Activated CD8-positive, alpha-beta memory T cell treated with anti-CD3 and anti-CD28 coated beads for 1 hour (primary cell): Measurements from ENCODE around the gene DCC.

ENCODE experiments used
- DNase-seq, 2 donors: peaks; one replicate each; pipeline ENCODE4 v3.0.0-alpha.2; 2020; ENCODE audit warnings: low read depth in 1 of 2; ENCODE audit errors: extremely low read depth in 1 of 2

The DCC gene

GRCh38 chr18:53147472-53147871, 807.5 kb downstream of the DCC start:
- DNase-seq = no peak

DNA sequence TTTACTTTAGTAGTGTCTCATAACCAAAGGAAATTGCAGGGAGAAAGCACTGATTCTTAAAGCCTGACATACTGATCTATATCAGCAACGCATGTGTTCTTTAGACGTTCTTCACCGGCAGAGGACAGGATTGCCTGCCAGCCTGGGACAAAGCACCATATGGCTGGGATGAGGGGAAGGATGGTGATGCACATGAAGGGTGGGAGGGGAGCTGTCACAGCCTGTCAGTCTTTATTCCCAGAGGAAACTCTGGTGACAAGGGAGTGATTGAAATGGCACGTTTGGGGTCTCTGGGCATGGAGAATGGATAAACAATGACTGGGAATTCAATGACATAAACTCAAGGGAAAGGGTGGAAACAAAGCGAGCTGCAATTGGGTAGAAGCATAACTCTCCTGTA, 808.1 kb downstream of the DCC start:
- no peak for DNase-seq

DNA sequence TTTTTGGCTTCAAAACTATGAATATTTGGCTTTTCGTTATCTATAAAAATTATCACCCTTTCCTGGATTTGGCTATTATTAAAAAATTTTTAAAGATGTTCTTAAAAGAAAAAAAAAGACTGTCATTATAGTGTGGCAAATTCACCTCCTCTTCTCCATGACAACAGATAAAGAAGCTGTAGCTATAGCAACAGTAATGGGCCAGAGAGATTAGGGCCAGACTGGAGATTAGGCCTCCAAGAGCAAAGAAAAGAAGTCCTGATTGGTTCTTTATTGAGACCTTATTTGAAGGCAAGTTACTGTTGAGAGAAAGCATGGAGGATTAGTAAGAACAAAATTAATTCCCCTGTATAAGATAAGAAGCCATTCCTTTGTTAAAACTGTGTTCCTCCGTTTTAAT, 812.5 kb downstream of the DCC start:
- DNase-seq = no peak

DNA sequence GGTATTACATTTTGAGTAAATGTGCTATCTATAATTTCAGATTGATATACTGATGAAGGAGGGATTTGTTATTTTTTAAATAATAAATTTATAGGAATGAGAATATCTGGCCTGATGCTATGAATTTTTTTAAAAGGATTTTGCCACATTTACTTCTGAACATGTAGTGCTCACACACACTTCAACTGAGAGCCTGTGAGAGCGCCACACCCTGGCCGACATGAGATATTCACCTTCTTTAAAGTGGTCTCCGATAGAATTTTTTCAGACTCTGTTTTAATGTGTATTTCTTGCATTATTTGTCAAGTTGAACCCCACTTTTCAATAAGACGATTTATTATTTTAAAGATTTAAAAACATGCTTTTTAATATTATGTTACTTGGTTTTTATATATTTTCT, 813.3 kb downstream of the DCC start:
- no peak for DNase-seq

GRCh38 chr18:53153800-53154199, 813.8 kb downstream of the DCC start:
- no peak for DNase-seq

- DNase-seq = no peak
These were observed 825.8 kb downstream of the DCC start for GRCh38 chr18:53165770-53166169.

GRCh38 chr18:53169346-53169745, 829.3 kb downstream of the DCC start:
- DNase-seq = no peak

- DNase-seq = no peak
These were observed 851.6 kb downstream of the DCC start for GRCh38 chr18:53191634-53192033.

DNA sequence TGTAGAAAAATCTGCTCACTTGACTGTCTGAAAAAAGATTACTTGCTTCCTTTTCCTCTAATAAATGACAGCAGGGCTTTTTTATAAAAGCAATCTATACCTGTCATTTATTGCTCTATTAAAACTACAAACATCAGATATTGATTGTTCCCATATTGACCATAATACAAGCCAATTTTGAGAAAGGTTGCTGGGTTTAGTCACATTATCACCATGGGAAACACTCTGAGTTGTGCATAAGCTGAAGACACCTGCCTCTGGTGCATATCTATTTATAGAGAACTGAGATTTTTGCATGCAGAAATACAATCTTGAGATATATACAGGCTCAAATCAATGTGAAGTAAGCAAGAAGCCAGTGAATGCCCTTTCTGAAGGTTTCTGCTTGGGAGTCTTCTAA, 853.9 kb downstream of the DCC start:
- no peak for DNase-seq

DNA sequence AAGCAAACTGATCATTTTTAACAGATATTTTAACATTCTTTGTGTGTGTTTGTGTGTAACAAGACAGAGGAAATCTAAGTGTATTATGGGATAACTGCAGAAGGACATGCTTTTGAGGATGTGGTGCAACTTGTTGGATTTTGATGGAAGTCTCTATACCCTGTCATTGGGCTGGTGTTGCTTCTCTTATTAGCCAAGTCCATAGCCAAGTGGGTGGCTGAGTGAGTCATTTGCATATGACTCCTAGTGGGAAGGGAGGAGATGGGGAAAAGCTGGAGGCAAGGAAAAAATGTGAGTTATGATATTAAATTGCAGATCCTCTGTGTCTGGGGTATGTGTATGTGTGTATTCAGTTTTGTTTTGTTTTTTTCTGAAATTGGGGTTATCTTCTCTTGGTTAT, 879.9 kb downstream of the DCC start:
- DNase-seq = no peak

DNA sequence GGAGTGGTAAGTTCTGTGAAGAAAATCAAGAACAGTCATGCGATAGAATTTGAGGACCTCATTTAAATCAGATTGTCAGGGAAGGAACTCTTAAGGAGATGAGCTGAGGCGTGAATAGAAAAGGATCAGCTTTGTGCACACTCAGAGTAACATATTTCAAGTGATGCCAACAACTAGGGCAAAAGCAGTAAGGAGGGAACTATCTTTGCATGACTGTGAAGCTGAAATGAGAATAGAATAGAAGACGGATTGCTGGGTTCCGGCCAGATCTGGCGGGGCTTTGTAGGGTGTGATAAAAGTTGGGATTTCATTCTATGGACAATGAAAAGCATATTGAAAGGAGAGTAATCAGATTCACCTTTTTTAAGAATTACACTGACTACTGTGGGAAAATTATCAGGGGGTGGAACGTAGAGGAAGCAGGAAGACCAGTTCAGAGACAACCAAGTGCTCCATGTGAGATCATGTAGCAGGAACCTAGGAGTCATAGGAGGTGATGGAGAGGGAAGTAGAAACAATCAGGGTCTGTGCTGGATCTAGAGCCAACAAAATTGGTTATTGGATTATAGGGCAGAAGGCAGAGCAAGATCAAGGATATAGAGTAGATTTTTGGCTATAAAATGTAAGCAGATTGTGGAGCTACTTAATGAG, 884.3 kb downstream of the DCC start:
- no peak for DNase-seq

DNA sequence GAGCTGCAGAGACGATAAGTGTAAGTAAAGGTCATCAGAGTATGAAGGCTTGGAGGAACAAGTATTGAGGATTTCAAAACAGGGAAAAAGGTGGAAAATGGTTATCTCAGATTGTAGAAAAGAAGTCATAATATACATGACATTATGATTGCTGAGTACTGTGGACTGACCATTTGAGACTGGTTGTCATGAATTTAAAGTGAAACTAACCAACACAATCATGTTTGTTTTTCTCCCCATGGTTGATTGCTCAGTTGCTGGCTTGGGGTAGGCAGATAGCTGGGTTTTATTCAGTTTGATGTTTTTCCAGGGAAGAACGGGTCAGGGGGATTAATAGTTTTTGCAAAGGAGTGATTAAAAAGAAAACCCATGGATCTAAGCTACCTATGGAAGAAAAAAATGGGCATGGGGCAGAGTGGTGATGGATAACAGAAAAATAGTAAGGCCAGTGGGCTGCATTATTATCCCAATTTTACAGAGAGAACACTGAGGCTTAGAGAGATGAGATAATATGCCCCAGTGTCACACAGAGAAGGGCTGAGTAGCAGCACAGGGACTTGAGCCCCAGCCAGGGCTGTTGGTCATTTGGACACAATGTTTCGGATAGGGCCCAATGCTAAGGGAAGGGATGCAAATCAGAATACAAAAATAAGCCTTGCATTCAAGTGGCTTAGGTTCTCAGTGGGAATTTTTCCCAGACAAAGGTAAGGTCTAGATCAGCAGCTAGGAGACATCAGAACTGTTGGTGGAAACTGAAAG, 885.7 kb downstream of the DCC start:
- no peak for DNase-seq

DNA sequence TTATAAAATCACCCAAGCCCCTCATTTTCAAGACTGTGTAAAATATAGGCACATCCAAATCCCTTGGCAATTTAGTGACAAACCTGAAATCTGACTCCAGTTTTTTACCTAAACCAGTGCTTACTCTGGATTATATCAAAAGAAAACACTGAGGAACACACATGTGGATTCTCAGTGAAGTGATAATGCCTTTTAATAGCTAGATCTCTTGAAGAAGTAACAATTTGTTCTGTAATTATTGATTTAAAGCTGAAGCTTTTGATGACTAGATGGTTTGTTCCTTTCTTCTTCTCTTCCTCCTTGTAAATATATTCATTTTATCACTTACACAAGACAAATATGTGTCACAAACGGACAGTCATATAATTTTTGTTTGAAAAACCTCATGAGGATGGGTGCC, 894.6 kb downstream of the DCC start:
- DNase-seq = no peak

DNA sequence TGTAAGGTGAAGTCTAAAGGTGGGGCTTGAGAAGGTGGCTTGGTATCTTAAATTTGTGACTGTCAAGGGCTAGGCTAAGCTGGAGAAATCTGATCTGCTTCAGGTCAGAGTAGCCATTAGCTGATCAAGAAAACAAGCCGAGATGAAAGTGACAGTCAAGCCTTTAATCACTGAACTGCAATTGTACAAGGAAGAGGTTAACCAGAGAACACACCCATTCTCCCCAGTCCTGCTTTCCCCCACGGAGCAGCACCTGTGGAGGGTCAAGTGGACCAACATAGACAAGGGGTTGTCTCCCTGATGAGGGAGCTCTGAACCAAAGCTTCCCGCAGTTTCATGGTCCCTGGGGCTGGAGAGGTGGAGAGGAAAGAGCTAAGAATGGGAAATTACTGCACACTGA, 901.2 kb downstream of the DCC start:
- no peak for DNase-seq

DNA sequence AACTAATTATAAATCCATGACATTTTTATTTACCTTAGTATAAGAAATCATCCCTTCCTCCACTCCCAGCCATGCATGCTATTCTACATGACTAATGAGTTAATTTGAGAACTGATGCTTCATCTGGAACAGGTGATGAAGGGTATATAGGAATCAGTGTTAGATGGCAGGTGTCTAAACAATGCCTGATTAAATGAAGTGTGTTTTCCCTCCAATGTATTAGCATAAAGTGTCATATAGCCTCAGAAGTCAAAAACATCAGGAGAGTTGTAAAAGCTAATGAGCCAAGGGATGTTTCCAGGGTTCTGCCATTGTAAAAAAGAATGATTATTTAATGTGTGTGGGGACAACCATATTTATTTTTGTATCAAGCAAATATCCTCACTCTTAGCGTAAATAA, 913.8 kb downstream of the DCC start:
- no peak for DNase-seq

DNA sequence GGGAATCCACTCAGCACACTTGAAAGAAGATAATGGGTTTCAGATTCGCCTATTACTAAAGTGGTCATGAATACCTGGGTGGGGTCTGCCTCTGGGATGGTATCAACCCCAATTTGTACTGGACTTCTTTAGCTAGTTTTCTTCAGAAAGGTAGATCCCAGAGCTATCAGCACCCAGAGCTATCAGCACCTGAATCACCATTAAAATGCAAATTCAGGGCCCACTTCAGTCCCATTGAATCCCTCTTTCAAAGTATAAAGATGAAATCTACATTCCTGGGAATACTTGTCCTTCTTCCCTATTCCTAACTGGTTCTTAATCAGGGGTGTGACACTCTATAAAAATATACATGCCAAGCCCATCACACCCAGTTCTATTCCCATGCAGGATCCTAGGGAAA, 914.3 kb downstream of the DCC start:
- DNase-seq = no peak

GRCh38 chr18:53261241-53261640, 921.2 kb downstream of the DCC start:
- no peak for DNase-seq

DNA sequence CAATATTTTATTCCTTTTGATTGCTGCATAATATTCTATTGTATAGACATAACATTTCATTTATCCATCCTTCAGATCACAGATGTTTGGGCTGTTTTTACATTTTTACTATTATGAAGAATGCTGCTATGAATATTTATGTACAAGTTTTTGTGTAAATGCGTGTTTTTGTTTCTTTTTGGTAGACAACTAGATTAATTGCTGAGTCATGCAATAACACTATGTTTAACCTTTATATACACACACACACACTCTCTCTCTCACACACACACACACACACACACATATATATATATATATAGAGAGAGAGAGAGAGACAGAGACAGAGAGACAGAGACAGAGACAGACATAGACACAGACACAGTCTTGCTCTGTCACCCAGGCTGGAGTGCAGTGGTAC, 926.9 kb downstream of the DCC start:
- no peak for DNase-seq

DNA sequence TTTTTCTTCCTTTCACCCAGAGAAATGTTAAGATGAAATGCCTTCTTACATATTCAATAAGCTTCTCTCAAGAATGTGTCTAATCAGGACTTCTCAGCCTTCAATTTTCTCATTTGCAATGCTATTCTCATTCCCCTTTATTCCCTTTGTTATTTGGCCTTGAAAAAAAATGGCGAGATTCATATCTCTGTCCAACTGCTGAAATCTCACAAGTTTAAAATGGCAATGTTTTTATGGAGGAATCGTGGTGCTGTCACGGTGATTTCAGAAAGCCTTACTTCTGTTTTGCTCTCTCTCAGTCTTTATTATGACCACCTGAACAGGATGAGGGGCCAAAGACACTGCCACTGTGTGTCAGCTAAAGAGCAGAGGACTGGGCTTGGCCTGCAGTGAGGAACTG, 928.5 kb downstream of the DCC start:
- no peak for DNase-seq

DNA sequence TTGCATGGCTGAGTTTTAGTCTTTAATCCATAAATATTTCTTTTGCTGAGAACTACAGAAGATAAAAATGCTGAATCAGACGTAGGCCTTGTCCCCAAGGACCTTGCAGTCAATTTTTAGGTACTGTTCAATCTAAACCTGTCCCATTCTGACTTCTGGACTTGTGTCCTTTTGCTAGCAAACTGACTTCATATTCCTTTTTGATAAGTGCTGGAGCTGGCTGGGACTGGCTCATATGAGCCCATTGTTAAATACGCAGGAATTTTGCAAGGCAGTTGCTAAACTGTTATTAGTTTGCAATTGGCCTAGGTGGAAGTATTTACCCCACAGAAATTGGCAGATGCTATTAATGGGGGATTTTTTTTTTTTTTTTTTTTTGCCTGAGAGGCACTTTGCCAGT, 941.4 kb downstream of the DCC start:
- DNase-seq = no peak

GRCh38 chr18:53283708-53284107, 943.7 kb downstream of the DCC start:
- no peak for DNase-seq

DNA sequence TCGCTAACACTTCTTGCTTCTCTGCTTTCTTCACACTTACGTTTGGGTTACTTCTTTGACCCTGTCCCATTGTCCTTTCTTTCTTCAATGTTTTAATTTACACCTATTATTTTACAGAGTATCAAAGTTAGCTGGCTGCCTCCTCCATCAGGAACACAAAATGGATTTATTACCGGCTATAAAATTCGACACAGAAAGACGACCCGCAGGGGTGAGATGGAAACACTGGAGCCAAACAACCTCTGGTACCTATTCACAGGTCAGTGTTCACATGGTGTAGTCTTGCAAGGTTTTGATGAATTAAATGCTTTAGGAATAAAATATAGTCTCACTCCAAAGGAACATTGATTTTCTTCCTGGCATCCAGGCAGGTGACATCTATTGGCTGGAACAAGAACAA, 965.5 kb downstream of the DCC start:
- no peak for DNase-seq

DNA sequence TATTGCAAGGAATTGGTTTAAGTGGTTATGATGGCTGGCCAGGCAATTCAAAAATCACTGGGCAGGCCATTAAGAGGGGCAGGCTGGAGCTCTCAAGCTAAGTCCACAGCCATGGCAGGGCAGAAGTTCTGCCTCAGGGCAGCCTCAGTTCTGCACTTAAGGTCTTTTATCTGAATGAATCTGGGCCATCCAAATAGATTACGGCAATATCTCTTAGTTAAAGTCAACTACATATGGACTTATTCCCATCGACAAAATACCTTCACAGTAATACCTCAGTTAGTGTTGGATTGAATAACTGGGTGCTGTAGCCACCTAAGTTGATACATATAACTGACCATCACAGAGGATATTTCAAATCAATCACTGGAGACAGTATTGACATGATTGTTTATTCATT, 979.6 kb downstream of the DCC start:
- DNase-seq = no peak
